Mononuclear cell (primary cell): ENCODE results near the gene RPP25L. TPM values are rescaled to one million over a fixed set of nuclear protein-coding genes. Genes with fewer than 3 reads are reported as not detected.

Experiments
- H3K27me3 ChIP-seq: 2 replicates; pipeline ENCODE4 v1.6.0; 2011; ENCODE audit warnings: low read length, control low read depth; ENCODE audit not compliant: insufficient read depth
- H3K4me1 ChIP-seq: 2 replicates; pipeline ENCODE4 v1.5.1; 2011; ENCODE audit warnings: mild to moderate bottlenecking, low read length, control low read depth; ENCODE audit not compliant: insufficient read depth
- H3K4me3 ChIP-seq: 2 replicates; pipeline ENCODE4 v1.5.1; 2011; ENCODE audit warnings: mild to moderate bottlenecking, low read length, moderate library complexity
- H3K9me3 ChIP-seq: 2 replicates; pipeline ENCODE4 v1.5.1; 2011; ENCODE audit warnings: low read depth, mild to moderate bottlenecking, control low read depth, low read length
- total RNA-seq: library from RNA; depleted of rRNA; stranded (reverse); fragments of >200 nt; gene quantifications from one replicate; pipeline ENCODE4 v1.2.3, GENCODE V29; 2012

Gene RPP25L
- total RNA-seq, 1 donor, result 6.1 TPM

DNA sequence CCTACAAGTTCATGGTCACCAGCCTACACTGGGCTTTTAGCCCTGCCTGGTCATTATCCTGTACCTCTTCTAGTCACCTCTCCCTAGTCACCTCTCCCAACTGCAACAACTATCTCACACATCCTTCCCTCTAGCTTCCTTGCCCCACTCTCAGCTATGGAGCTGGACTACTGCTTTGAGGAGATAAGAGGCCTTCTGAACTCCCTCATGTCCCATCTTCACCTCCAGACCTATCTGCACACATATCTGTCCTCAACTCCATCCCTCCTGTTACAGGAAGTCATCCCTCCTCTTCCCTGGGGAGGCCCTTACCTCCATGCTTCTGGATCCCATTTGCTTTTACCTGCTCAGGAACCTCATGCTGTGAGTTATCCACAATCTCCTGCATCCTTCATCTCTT, 5.7 kb downstream of the RPP25L start:
- Histone ChIP-seq H3K27me3 (no peaks in the 10 kb centered on the region), H3K4me1 (peaks cover 6% of the 10 kb centered on the region), H3K9me3 (no peaks in the 10 kb centered on the region), H3K4me3 (no peak overlapping the region)

DNA sequence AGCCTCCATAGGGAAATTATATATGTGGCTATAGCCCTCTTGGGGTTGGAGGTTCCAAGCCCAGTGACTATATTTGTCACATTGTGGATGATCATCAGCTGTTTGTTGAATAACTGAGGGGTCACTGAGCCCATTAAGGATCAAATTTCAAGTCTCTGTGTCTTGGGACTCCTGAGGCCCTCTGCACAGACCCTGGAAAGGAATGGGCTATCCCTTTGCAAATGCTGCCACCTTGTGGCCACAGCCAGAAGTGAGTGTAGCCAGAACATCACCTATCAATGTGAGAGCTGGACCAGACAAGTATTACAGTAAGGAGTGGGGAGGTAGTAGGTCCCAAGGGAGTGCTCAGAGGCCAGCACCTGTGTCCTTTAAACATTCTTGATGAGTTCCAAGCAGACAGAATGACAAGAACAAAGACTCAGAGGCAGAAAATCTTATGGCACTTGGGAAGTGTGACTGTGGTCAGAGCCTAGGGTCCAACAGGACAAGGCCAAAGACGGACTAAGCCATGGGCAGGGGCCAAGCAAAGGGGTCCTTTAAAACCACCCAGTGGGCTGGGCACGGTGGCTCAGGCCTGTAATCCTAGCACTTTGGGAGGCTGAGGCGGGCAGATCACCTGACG, 8.2 kb downstream of the RPP25L start:
- Histone ChIP-seq H3K27me3 (no peaks in the 10 kb centered on the region), H3K4me3 (no peak overlapping the region), H3K4me1 (no peaks in the 10 kb centered on the region), H3K9me3 (no peaks in the 10 kb centered on the region)

GRCh38 chr9:34601937-34602573, 9.8 kb downstream of the RPP25L start:
- H3K27me3 ChIP-seq, result peaks cover under 1% of the 10 kb centered on the region
- H3K9me3 ChIP-seq, result no peaks in the 10 kb centered on the region
- H3K4me3 ChIP-seq, result no peak overlapping the region
- H3K4me1 ChIP-seq, result no peaks in the 10 kb centered on the region

DNA sequence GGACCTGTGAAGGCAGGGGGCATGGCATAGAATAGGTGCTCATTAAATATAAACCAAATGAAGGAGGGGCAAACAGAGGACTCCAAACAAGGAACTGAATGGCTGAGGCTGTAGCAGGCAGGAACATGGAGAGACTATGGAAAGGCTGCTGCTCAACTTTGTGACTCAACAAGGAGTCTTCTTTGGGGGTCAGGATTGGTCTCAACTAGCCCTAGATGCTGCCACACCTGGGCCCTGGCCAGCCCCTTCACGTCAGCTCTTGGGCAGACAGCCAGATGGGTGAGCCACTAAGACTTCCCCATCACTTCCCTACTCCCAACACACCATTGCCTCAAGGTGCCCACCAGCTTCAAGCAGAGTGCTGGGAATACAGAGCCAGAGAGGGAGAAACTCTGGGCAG, 11.0 kb downstream of the RPP25L start:
- Histone ChIP-seq H3K4me1 (no peaks in the 10 kb centered on the region), H3K9me3 (no peaks in the 10 kb centered on the region), H3K4me3 (no peak overlapping the region), H3K27me3 (peaks cover 2% of the 10 kb centered on the region)

DNA sequence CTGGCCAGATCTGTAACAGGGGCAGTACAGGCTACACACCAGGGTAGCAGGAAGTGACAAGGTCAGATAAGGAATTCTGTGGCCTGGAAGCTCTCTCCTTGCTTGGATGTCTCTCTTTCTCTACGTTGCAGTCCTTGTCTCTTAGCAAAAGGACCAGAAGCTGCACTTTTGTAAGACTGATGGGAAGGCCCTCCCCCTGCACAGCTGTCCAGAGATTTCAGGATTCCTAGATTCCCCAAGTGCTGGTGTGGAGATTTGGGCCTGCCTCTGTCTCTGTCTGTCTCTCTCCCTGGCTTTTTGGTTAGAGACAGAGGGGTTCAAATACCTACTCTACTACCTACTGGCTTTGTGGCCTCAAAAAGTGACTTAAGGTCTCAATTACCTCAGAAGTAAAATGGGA, 12.4 kb downstream of the RPP25L start:
- Histone ChIP-seq H3K9me3 (no peaks in the 10 kb centered on the region), H3K4me1 (no peaks in the 10 kb centered on the region)

DNA sequence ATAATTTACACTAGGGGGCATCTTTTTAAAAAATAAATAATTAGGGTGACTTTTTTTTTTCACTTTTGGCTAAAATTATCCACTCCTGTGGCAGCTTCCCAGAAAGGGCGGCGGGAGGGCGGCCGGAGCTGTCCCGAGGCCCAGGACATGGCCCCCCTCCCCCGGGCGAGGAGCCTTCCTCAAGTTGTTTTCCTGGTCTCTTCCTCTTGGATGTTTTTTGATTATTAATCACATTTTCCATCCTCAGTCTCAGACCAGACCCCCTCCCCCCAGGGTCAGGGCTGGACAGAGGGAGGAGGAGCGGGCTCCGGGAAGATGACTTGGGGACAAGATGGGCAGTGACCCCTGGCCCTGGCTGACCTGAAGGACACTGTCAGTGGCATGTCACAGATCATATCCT, 17.7 kb downstream of the RPP25L start:
- H3K4me1 ChIP-seq, result peaks cover 34% of the 10 kb centered on the region
- no peak overlapping the region for H3K4me3 ChIP-seq
- H3K27me3 ChIP-seq, result peaks cover 51% of the 10 kb centered on the region
- H3K9me3 ChIP-seq, result no peaks in the 10 kb centered on the region

More for the DNA sequence above, 12.4 kb downstream of the RPP25L start:
- Histone ChIP-seq H3K27me3 (peaks cover 9% of the 10 kb centered on the region), H3K4me3 (no peak overlapping the region)

DNA sequence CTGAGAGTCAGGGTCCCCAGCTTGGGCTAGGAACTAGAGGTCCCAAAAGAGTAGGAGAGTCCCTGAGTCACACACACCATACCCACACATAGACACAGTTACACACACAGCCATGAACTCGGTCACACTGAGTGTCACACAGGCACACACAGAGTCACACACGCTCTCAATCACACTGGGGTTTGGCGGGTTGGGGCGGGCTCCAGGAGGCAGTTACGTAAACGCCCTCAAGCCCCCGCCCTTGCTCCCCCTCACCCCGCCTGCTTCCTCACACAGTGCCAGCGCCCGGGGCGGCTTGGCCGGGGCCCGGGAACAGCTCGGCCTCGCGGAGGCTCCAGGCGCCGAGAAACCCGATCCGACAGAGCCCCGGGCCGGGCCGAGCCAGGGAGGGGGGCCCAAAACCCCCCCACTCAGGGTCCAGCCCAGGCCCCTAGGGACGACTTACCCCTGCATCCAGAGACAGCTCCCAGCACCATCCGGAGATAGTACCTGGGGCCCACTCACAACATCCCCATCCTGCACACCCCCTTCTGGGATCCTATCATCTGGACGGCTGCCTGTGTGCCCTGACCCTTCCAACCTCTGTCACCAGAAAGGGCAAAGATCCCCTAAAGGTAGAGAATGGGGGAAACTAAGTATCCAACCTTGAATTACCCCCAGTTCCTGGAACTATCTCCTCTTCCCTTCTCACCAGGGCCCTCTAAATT, 18.8 kb downstream of the RPP25L start:
- peaks cover 62% of the 10 kb centered on the region for H3K27me3 ChIP-seq
- no peak overlapping the region for H3K4me3 ChIP-seq
- H3K4me1 ChIP-seq, result peaks cover 34% of the 10 kb centered on the region
- H3K9me3 ChIP-seq, result no peaks in the 10 kb centered on the region

DNA sequence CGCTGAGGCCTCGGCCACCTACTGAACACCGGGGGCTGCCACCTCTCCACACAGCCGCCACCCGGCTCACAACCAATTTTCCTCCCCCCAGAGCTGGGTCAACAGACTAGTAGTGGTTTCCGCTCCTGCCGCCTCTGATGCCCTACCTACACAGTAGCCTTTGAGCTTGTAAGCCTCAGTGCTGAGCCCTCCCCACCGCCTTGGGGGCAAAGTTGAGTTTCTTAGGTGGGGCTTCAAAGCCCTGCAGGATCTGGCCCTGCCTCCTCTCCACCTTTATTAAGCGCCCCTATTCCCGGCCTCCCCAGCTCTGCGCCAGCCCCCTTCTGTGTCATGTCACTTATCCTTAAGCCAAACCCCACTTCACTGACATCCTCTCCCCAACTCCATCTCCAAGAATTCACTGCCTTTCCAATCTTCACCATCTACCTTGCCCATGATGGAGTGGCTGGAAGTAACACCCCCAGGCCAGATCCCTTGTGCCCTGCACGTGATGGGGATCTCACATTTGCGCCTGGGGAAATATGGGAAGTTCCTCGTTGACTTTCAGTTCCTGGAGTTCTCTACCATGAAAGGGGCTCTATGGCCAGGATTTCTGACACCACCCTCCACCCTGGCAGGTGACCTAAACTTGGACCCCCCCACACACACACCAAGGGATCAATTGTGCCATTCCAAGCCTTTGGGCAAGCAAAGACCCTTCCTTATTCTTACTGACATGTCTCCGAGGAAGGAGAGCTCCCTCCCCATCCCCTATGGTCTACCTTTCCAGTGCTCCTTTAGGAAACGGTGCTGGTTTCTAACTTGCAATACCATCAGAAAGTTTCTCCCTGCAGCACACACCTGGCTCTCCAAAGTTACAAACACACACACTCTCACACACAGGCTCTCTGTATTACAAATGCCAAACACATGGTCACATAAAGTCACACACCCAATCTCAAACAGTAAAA, 19.7 kb downstream of the RPP25L start:
- Histone ChIP-seq H3K27me3 (peaks cover 71% of the 10 kb centered on the region), H3K4me1 (peaks cover 34% of the 10 kb centered on the region), H3K9me3 (no peaks in the 10 kb centered on the region), H3K4me3 (no peak overlapping the region)

DNA sequence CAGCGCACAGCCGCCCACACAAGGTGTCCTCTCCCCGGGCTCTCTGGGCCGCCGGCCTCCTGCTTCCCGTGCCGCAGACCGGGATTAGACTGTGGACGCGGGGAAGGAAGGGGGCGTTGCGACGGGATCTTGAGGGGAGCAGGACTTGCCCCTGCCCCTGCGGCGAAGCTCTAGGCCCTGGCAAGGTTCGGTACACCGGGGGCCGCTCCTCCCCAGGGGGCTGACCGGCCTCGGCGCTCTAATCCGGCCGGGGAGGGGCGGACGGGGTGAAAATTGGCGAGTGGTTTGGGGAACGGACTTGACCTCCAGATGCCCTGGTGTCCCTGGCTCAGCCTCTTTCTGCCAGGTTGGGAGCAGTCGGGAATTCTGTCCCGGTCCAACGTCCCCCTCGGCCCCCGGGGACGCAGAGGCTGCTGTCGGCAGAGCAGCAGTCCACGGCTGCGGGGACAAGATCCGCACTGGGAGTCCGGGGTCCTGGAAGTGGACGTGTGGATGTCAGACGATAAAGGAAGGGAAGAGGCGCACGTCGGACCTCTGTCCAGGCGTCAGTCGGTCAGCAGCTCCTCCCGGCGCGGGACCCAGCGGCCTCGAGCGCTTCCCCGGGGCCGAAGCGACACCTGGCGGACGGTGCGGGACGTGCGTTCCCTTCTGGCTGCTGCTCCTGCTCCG, 20.5 kb downstream of the RPP25L start:
- H3K4me3 ChIP-seq, result peak overlapping the region; percentile 19
- peaks cover 77% of the 10 kb centered on the region for H3K27me3 ChIP-seq
- H3K4me1 ChIP-seq, result peaks cover 34% of the 10 kb centered on the region
- no peaks in the 10 kb centered on the region for H3K9me3 ChIP-seq

DNA sequence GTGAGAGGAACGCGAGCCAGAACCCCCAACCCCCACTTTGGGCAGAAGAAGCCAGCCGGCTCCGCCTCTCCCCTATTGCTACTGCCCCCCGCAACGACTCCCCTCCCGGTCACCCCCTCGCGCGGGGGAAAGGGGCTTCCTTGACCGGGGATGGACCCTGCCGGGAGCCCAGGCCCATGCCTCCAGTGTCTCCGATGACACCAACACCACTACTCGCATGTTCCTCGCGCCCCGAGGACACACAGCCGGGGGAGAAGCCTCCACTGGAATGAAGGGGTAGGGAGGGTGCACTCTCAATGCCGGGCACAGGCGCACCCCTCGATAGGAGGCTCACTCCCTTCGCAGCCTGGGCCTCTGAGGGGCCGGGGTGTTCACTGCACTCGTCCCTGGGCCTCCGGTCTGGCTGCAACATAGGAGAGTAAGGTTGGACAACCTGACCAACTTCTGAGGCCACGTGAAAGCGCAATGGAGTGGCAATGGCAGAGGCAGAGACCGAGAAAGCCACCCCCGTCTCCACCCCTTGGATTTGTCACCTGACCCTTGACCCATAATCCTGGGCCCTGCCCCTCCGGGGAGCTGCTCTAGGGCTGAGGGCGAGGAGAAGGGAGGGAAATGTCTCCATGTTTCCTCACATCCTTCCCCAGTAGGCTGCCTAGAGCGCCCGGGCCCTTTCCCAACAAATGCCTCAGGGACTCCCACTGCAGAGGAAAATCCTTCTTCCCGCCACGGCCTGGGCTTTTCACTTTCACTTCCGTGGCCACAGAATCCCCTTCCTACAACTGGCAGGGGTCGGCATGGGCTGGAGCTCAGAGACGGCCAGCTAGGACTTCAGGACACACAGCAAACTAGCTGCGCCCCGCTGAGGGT, 21.3 kb downstream of the RPP25L start:
- Histone ChIP-seq H3K27me3 (peaks cover 84% of the 10 kb centered on the region), H3K4me1 (peaks cover 34% of the 10 kb centered on the region), H3K4me3 (peak overlapping the region; percentile 19), H3K9me3 (no peaks in the 10 kb centered on the region)

DNA sequence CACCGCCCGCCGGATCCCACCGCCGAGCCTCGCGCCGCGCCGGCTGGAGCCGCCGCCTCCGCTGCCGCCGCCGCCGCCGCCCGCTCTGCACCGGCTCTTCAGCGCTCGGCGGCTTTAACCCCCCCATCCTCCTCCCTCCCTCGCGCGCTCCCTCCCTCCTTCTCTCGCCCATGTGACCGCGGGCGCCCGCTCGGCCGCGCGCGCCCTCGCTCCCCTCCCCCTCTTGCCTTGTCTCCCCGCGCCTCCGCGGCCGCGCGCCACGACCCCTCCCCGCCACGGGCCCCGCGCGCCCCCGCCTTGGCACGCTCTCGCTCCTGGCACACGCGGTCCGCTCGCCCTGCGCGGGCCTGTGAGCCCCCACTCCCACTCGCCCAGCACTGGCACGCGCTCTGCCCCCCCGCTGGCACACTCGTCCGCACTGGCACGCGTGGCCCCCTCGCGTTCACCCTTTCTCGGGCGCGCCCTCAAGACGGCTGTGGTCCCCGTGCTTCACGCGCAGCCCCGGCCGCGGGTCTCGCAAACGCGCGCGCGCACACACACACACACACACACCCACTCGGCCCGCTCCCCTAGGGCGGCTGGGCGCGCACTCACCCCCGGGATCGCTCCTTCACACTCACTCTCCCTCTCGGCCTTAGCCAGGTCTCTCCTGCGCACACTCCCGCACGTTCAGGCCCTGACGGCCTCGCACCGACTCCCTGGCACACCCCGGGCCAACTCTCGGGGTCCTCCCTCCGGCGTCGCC, 22.1 kb downstream of the RPP25L start, which contains the start of gene CNTFR:
Gene CNTFR (minus strand): TSS at position 89 of the 745 bp plus-strand sequence. CDS start 20,743 bp downstream, outside the sequence.
- Histone ChIP-seq H3K4me1 (peaks cover 34% of the 10 kb centered on the region), H3K27me3 (peaks cover 83% of the 10 kb centered on the region), H3K9me3 (no peaks in the 10 kb centered on the region), H3K4me3 (no peak within 1 kb of the TSS)

GRCh38 chr9:34588671-34589635, 22.9 kb downstream of the RPP25L start:
- Histone ChIP-seq H3K27me3 (peaks cover 82% of the 10 kb centered on the region), H3K4me1 (peaks cover 34% of the 10 kb centered on the region), H3K4me3 (no peak overlapping the region), H3K9me3 (no peaks in the 10 kb centered on the region)
